Measurements from ENCODE around the gene ALDH1A1.

The ALDH1A1 gene

DNA sequence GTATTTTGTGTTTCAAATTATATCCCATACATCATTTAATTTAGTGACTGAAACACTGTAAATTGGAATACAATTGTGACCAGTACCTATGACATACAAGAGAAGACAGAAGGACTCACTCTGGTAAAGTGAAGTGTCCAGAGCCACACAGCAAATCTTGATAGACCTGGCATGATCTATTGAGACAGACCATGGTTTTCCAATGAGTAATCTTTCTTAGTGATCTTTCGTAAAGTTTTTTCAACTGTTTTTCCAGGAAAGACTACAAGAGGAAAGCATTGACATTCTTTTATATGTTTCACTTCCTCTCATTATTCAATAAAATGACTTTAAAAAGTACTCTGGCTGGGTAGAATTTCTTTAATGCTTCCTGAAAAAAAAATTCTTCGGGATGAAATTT, 43.3 kb upstream of the ALDH1A1 start:
- TF ChIP-seq, protein P1, sequence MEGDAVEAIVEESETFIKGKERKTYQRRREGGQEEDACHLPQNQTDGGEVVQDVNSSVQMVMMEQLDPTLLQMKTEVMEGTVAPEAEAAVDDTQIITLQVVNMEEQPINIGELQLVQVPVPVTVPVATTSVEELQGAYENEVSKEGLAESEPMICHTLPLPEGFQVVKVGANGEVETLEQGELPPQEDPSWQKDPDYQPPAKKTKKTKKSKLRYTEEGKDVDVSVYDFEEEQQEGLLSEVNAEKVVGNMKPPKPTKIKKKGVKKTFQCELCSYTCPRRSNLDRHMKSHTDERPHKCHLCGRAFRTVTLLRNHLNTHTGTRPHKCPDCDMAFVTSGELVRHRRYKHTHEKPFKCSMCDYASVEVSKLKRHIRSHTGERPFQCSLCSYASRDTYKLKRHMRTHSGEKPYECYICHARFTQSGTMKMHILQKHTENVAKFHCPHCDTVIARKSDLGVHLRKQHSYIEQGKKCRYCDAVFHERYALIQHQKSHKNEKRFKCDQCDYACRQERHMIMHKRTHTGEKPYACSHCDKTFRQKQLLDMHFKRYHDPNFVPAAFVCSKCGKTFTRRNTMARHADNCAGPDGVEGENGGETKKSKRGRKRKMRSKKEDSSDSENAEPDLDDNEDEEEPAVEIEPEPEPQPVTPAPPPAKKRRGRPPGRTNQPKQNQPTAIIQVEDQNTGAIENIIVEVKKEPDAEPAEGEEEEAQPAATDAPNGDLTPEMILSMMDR (IDR thresholded peaks at IDR 0.05; ENCODE audit: insufficient read depth, low read length, poor library complexity, severe bottlenecking): no peak
- Histone ChIP-seq H3K4me3 (replicated peaks; ENCODE audit: low read depth, low read length) (no peak overlapping the region), H3K36me3 (ENCODE audit: control insufficient read depth, insufficient read depth, low read length) (no peaks in the 10 kb centered on the region), H3K27me3 (replicated peaks; ENCODE audit: control insufficient read depth, insufficient read depth, low read length) (no peaks in the 10 kb centered on the region)
- DNase-seq (ENCODE audit: extremely low read depth, insufficient read length): no peak

DNA sequence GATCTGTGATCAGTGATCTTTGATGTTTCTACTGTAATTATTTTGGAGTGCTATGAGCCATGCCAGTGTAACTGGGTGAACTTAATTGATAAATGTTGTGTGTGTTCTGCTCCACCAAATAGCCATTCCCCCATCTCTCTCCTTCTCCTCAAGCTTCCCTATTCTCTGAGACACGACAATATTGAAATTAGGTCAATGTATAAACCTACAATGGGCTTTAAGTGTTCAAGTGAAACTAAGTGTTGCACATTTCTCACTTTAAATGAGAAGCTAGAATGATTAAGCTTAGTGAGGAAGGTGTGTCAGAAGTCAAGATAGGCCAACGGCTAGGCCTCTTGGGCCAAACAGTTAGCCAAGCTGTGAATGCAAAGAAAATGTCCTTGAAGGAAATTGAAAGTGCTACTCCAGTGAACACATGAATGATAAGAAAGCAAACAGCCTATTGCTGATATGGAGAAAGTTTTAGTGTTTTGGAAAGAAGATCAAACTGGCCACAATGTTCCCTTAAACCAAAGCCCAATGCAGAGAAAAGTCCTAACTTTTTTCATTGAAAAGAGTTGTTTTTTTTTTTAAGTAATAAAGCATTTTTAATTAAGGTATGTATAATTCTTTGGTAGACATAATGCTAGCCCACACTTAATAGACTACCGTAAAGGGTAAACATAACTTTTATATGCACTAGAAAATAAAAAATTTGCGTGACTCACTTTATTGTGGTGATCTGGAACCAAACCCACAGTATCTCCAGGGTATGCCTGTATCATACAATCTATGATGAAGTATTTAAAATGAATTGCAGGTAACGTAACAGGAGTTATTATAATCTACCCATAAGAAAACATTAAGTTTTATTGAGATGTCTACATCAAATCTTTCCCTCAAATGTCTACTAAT, 42.5 kb upstream of the ALDH1A1 start:
- Histone ChIP-seq H3K36me3 (ENCODE audit: control insufficient read depth, insufficient read depth, low read length) (no peaks in the 10 kb centered on the region), H3K27me3 (replicated peaks; ENCODE audit: control insufficient read depth, insufficient read depth, low read length) (no peaks in the 10 kb centered on the region), H3K4me3 (replicated peaks; ENCODE audit: low read depth, low read length) (no peak overlapping the region)
- no peak for DNase-seq (ENCODE audit: extremely low read depth, insufficient read length)
- TF ChIP-seq, protein P1 (IDR thresholded peaks at IDR 0.05; ENCODE audit: insufficient read depth, low read length, poor library complexity, severe bottlenecking): no peak

DNA sequence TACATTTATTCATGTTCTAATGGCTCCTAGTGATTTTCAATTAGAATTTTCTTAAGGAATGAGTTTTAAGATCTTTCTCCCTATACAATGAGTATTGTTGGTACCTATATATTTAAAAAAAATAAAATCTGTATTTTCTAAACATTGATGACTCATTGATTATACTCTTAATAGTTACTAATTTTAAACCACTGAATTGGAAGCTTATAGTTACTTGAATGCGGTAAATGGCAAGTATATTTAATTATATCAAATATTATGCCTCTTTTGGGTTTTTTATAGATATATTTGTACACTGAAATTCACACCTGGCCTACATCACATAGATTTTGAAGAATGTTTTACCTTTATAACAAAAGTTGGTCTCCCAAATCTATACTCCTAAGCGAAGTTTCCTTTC, 38.9 kb upstream of the ALDH1A1 start:
- TF ChIP-seq, protein P1 (IDR thresholded peaks at IDR 0.05; ENCODE audit: insufficient read depth, low read length, poor library complexity, severe bottlenecking): no peak
- Histone ChIP-seq H3K27me3 (replicated peaks; ENCODE audit: control insufficient read depth, insufficient read depth, low read length) (no peaks in the 10 kb centered on the region), H3K4me3 (replicated peaks; ENCODE audit: low read depth, low read length) (no peak overlapping the region), H3K36me3 (ENCODE audit: control insufficient read depth, insufficient read depth, low read length) (no peaks in the 10 kb centered on the region)
- DNase-seq (ENCODE audit: extremely low read depth, insufficient read length): no peak

DNA sequence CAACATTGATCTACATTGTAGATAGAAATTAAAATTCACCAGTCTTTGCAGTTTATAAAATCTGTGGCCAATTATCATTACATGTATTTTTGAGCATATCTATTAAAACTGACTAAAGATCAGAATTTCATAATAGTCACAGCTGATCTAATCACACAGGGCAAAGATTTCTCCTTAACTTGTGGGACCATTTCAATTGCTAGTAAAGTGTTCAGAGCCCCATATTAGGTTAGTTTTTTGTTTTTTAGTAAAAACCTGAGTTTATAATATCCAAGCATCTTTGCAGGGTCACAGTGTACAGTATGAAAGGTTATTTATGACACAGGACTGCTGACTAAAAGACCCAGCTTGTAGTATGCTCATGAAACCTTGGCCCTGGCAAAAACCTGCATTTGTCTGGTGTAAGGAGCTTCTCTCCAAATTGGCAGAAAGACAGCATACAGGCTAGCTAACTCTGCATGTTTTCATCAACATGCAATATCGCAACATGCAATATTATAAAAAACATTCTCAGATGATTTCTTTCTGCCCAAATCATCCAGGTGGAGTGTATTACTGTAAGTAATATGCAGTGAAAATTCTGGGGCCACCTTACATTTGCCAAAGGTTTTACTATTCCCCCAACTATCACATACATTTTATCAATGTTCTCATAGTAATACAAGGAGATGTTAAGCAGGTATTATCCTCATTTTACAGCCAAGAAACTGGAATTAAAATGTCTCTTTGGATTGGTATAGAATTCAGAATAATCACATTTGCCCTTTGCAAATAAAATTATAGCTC, 37.7 kb upstream of the ALDH1A1 start:
- no peaks in the 10 kb centered on the region for H3K36me3 ChIP-seq (ENCODE audit: control insufficient read depth, insufficient read depth, low read length)
- TF ChIP-seq, protein P1 (IDR thresholded peaks at IDR 0.05; ENCODE audit: insufficient read depth, low read length, poor library complexity, severe bottlenecking): no peak
- DNase-seq (ENCODE audit: extremely low read depth, insufficient read length): no peak
- no peak overlapping the region for H3K4me3 ChIP-seq (replicated peaks; ENCODE audit: low read depth, low read length)
- no peaks in the 10 kb centered on the region for H3K27me3 ChIP-seq (replicated peaks; ENCODE audit: control insufficient read depth, insufficient read depth, low read length)

DNA sequence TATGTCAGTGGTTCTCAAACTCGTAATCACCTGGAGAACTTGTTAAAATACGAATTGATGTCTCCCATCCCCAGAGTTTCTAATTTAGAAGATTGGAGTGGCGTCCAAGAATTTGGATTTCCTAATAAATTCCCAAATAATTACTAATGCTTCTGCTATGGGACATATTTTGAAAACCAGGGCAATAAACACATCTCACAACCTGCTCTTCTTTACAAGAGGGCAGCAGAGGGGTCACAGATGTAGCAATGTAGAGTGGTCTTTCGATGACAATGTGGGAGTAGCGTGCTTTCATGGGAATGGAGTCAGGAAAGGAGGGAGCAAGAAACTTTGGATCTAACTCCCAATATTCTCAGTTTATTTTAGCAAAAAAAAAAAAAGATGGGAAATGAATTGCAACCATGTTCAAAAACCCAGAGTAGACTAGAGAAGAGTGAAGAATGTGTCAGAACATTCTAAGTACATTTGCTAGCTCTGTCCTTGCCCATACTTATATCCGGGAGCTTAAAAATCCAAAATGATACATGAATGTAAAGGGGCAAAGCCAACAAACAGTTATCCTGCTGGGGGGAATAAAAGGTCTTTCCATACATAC, 33.8 kb upstream of the ALDH1A1 start:
- no peaks in the 10 kb centered on the region for H3K27me3 ChIP-seq (replicated peaks; ENCODE audit: control insufficient read depth, insufficient read depth, low read length)
- no peak for DNase-seq (ENCODE audit: extremely low read depth, insufficient read length)
- no peaks in the 10 kb centered on the region for H3K36me3 ChIP-seq (ENCODE audit: control insufficient read depth, insufficient read depth, low read length)
- TF ChIP-seq, protein P1 (IDR thresholded peaks at IDR 0.05; ENCODE audit: insufficient read depth, low read length, poor library complexity, severe bottlenecking): no peak
- no peak overlapping the region for H3K4me3 ChIP-seq (replicated peaks; ENCODE audit: low read depth, low read length)
